ENCODE results near the gene PLEKHG4. TPM values are rescaled to one million over a fixed set of nuclear protein-coding genes. Genes with fewer than 3 reads are reported as not detected.

The PLEKHG4 gene
- total and polyA plus RNA-seq, 2 donors (not counting 1 experiment from before 2014, with no cell fraction given), result 9.9 to 37.7 TPM

DNA sequence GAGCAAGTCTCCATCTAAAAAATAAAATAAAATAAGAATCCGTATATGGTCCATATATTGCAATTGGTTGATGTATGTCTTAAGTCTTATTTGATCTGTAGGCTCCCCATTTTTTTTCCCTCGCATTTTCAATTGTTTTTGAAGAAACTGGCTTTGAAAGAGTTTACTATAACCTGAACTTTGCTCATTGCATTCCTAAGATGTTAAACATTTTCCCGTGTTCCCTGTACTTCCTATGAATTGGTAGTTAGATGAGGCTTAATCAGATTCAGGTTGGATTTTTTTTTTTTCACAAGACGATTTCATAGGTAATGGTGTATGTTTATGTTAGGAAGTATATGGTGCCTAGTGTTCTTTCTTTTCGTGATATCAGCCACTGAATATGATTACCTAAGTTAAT is 50.6 kb downstream of the PLEKHG4 start:
- H3K36me3 ChIP-seq (ENCODE audit: control insufficient read depth, insufficient read depth, low read length), result no peaks in the 10 kb centered on the region
- peaks cover 2% of the 10 kb centered on the region for H3K4me1 ChIP-seq (ENCODE audit: control insufficient read depth, extremely low read depth, insufficient read depth, low read length)
- no peaks in the 10 kb centered on the region for H3K27me3 ChIP-seq (ENCODE audit: control insufficient read depth, insufficient read depth, low read length)
- no peak overlapping the region for H3K4me3 ChIP-seq (replicated peaks in 1 of 4; ENCODE audit: control extremely low read depth in 1 of 4, insufficient read depth in 1 of 4, low read depth in 3 of 4, low read length in 4 of 4)
- H4K20me1 ChIP-seq (ENCODE audit: control insufficient read depth, extremely low read depth, insufficient read depth, low read length), result no peaks in the 10 kb centered on the region
- H3K4me2 ChIP-seq (ENCODE audit: extremely low read depth, insufficient read depth, low read length), result no peak overlapping the region
- H3K27ac ChIP-seq (ENCODE audit: insufficient read depth, low read length), result no peak overlapping the region
- no peaks in the 10 kb centered on the region for H3K79me2 ChIP-seq (ENCODE audit: control insufficient read depth, insufficient read depth, low read length)
- no peak for TF ChIP-seq EZH2 (IDR thresholded peaks at IDR 0.05; ENCODE audit: low read length, missing control alignments)
- TF ChIP-seq, protein P1, sequence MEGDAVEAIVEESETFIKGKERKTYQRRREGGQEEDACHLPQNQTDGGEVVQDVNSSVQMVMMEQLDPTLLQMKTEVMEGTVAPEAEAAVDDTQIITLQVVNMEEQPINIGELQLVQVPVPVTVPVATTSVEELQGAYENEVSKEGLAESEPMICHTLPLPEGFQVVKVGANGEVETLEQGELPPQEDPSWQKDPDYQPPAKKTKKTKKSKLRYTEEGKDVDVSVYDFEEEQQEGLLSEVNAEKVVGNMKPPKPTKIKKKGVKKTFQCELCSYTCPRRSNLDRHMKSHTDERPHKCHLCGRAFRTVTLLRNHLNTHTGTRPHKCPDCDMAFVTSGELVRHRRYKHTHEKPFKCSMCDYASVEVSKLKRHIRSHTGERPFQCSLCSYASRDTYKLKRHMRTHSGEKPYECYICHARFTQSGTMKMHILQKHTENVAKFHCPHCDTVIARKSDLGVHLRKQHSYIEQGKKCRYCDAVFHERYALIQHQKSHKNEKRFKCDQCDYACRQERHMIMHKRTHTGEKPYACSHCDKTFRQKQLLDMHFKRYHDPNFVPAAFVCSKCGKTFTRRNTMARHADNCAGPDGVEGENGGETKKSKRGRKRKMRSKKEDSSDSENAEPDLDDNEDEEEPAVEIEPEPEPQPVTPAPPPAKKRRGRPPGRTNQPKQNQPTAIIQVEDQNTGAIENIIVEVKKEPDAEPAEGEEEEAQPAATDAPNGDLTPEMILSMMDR (conservative IDR thresholded peaks at IDR 0.05 in 1 of 2, IDR thresholded peaks at IDR 0.05 in 1 of 2; ENCODE audit: low read depth in 1 of 2, low read length in 2 of 2), result no peak
- H3K9me3 ChIP-seq (ENCODE audit: control insufficient read depth, insufficient read depth, low read depth, low read length), result no peaks in the 10 kb centered on the region
- no peak overlapping the region for H3K9ac ChIP-seq (ENCODE audit: insufficient read depth, low read length)
- DNase-seq (ENCODE audit: low read depth in 2 of 2), result no peak
- H2AFZ ChIP-seq (ENCODE audit: low read length), result no peak overlapping the region

DNA sequence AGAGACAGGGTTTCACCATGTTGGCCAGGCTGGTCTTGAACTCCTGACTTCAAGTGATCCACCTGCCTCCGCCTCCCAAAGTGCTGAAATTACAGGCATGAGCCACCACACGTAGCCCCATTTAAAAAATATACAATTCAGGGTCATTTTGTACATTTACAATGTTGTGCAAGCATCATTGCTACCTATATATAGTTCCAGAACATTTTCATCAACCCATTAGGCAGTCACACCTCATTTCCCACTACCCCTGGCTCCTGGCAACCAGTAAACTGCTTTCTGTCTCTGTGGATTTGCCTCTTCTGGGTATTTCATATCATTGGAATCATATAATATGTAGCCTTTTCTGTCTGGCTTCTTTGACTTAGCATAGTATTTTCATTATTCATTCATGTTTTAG is 54.0 kb downstream of the PLEKHG4 start:
- no peak overlapping the region for H3K27ac ChIP-seq (ENCODE audit: insufficient read depth, low read length)
- H3K9me3 ChIP-seq (ENCODE audit: control insufficient read depth, insufficient read depth, low read depth, low read length), result no peaks in the 10 kb centered on the region
- no peak overlapping the region for H3K4me3 ChIP-seq (replicated peaks in 1 of 4; ENCODE audit: control extremely low read depth in 1 of 4, insufficient read depth in 1 of 4, low read depth in 3 of 4, low read length in 4 of 4)
- H2AFZ ChIP-seq (ENCODE audit: low read length), result no peak overlapping the region
- no peak for DNase-seq (ENCODE audit: low read depth in 2 of 2)
- H3K4me1 ChIP-seq (ENCODE audit: control insufficient read depth, extremely low read depth, insufficient read depth, low read length), result no peaks in the 10 kb centered on the region
- no peak overlapping the region for H3K4me2 ChIP-seq (ENCODE audit: extremely low read depth, insufficient read depth, low read length)
- H3K79me2 ChIP-seq (ENCODE audit: control insufficient read depth, insufficient read depth, low read length), result no peaks in the 10 kb centered on the region
- H3K9ac ChIP-seq (ENCODE audit: insufficient read depth, low read length), result no peak overlapping the region
- no peaks in the 10 kb centered on the region for H3K36me3 ChIP-seq (ENCODE audit: control insufficient read depth, insufficient read depth, low read length)
- no peaks in the 10 kb centered on the region for H3K27me3 ChIP-seq (ENCODE audit: control insufficient read depth, insufficient read depth, low read length)
- no peak for TF ChIP-seq EZH2 (IDR thresholded peaks at IDR 0.05; ENCODE audit: low read length, missing control alignments)
- TF ChIP-seq, protein P1 (conservative IDR thresholded peaks at IDR 0.05 in 1 of 2, IDR thresholded peaks at IDR 0.05 in 1 of 2; ENCODE audit: low read depth in 1 of 2, low read length in 2 of 2), result no peak
- H4K20me1 ChIP-seq (ENCODE audit: control insufficient read depth, extremely low read depth, insufficient read depth, low read length), result no peaks in the 10 kb centered on the region

DNA sequence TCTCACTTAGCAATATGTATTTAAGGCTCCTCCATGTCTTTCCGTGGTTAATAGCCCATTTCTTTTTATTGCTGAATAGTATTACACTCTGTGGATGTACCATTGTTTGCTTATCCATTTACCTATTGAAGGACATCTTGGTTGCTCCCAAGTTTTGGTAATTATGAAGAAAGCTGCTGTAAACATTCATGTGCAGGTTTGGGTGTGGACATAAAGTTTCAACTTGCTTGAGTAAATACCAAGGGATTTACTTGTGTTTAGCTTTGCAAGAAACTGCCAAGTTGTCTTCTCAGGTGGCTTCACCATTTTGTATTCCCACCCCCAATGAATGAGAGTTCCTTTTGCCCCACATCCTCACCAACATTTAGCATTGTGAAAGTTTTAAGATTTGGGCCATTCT is 56.8 kb downstream of the PLEKHG4 start:
- Histone ChIP-seq H3K4me3 (replicated peaks in 1 of 4; ENCODE audit: control extremely low read depth in 1 of 4, insufficient read depth in 1 of 4, low read depth in 3 of 4, low read length in 4 of 4) (no peak overlapping the region), H3K27me3 (ENCODE audit: control insufficient read depth, insufficient read depth, low read length) (no peaks in the 10 kb centered on the region), H3K27ac (ENCODE audit: insufficient read depth, low read length) (no peak overlapping the region), H3K79me2 (ENCODE audit: control insufficient read depth, insufficient read depth, low read length) (no peaks in the 10 kb centered on the region), H3K4me1 (ENCODE audit: control insufficient read depth, extremely low read depth, insufficient read depth, low read length) (no peaks in the 10 kb centered on the region), H4K20me1 (ENCODE audit: control insufficient read depth, extremely low read depth, insufficient read depth, low read length) (no peaks in the 10 kb centered on the region), H3K36me3 (ENCODE audit: control insufficient read depth, insufficient read depth, low read length) (no peaks in the 10 kb centered on the region), H3K9me3 (ENCODE audit: control insufficient read depth, insufficient read depth, low read depth, low read length) (no peaks in the 10 kb centered on the region), H2AFZ (ENCODE audit: low read length) (no peak overlapping the region), H3K4me2 (ENCODE audit: extremely low read depth, insufficient read depth, low read length) (no peak overlapping the region), H3K9ac (ENCODE audit: insufficient read depth, low read length) (no peak overlapping the region)
- TF ChIP-seq EZH2 (IDR thresholded peaks at IDR 0.05; ENCODE audit: low read length, missing control alignments), result no peak
- TF ChIP-seq, protein P1 (conservative IDR thresholded peaks at IDR 0.05 in 1 of 2, IDR thresholded peaks at IDR 0.05 in 1 of 2; ENCODE audit: low read depth in 1 of 2, low read length in 2 of 2), result no peak
- DNase-seq (ENCODE audit: low read depth in 2 of 2), result no peak
